SH-SY5Y (cell line): ENCODE data around the gene A1BG.

ENCODE experiments used
- GATA2 ChIP-seq: IDR thresholded peaks from 2 replicates; pipeline ENCODE4 v1.6.1; 2011; ENCODE audit warnings: mild to moderate bottlenecking, low read depth, low read length
- GATA3 ChIP-seq: IDR thresholded peaks from 2 replicates; pipeline ENCODE4 v1.6.1; 2011; ENCODE audit warnings: low read depth, mild to moderate bottlenecking, low read length, moderate library complexity

- TF ChIP-seq GATA2 (no peak), GATA3 (no peak)
Measured at GRCh38 chr19:58368561-58369360, 15.5 kb upstream of the A1BG start.
